ENCODE data around the gene CFAP77.

Gene CFAP77

GRCh38 chr9:132406554-132407122 lies 3.4 kb upstream of the CFAP77 start, which contains the start of gene TTF1:
TSS of gene TTF1 (minus strand) at chr9:132406840. CDS start at chr9:132402821, 4,019 bp downstream.
- peak; percentile 94 for DNase-seq (ENCODE audit: extremely low spot score)
- ChIA-PET POLR2A (no interaction called here), CTCF (no interaction called here)
- TF ChIP-seq ELF4 (IDR thresholded peaks at IDR 0.05), result peak; percentile 97
- peak; percentile 89 for TF ChIP-seq ZNF384 (IDR thresholded peaks at IDR 0.05)
- no peak for TF ChIP-seq LEF1 (IDR thresholded peaks at IDR 0.05; ENCODE audit: borderline replicate concordance)

- ChIA-PET POLR2A (no interaction called here), CTCF (no interaction called here)
- TF ChIP-seq CTBP1 (IDR thresholded peaks at IDR 0.05; ENCODE audit: borderline replicate concordance) (no peak), ARNT (IDR thresholded peaks at IDR 0.05) (no peak), TARDBP (IDR thresholded peaks at IDR 0.05) (no peak), FOXA1 (IDR thresholded peaks at IDR 0.05) (no peak), BHLHE40 (IDR thresholded peaks at IDR 0.05; ENCODE audit: borderline replicate concordance) (no peak), HDGF (IDR thresholded peaks at IDR 0.05; ENCODE audit: borderline replicate concordance) (no peak), FOXM1 (IDR thresholded peaks at IDR 0.05; ENCODE audit: borderline replicate concordance) (no peak), PKNOX1 (IDR thresholded peaks at IDR 0.05) (no peak), LEF1 (IDR thresholded peaks at IDR 0.05; ENCODE audit: borderline replicate concordance) (no peak)
- no peak for DNase-seq (ENCODE audit: extremely low spot score)
Measured at GRCh38 chr9:132407196-132407595, 2.8 kb upstream of the CFAP77 start.

GRCh38 chr9:132408521-132408920 lies 1.5 kb upstream of the CFAP77 start:
- DNase-seq (ENCODE audit: extremely low spot score), result no peak
- ChIA-PET CTCF (no interaction called here), POLR2A (no interaction called here)

GRCh38 chr9:132410642-132411041 lies 631 bp downstream of the CFAP77 start:
- no peak for DNase-seq (ENCODE audit: extremely low spot score)
- CTCF ChIA-PET, result no interaction called here
- TF ChIP-seq TARDBP (IDR thresholded peaks at IDR 0.05) (no peak), FOXA1 (IDR thresholded peaks at IDR 0.05) (no peak), CTBP1 (IDR thresholded peaks at IDR 0.05; ENCODE audit: borderline replicate concordance) (no peak), SUZ12 (IDR thresholded peaks at IDR 0.05) (no peak), L3MBTL2 (conservative IDR thresholded peaks at IDR 0.05) (no peak), BHLHE40 (IDR thresholded peaks at IDR 0.05; ENCODE audit: borderline replicate concordance) (no peak), NFRKB (IDR thresholded peaks at IDR 0.05) (no peak), SP1 (IDR thresholded peaks at IDR 0.05) (no peak), FOXM1 (IDR thresholded peaks at IDR 0.05; ENCODE audit: borderline replicate concordance) (no peak), HDGF (IDR thresholded peaks at IDR 0.05; ENCODE audit: borderline replicate concordance) (no peak), PKNOX1 (IDR thresholded peaks at IDR 0.05) (no peak)
- POLR2A ChIA-PET, result no interaction called here

More at GRCh38 chr9:132408521-132408920, 1.5 kb upstream of the CFAP77 start:
- TF ChIP-seq ZNF384 (IDR thresholded peaks at IDR 0.05) (no peak), FOXM1 (IDR thresholded peaks at IDR 0.05; ENCODE audit: borderline replicate concordance) (no peak), BHLHE40 (IDR thresholded peaks at IDR 0.05; ENCODE audit: borderline replicate concordance) (no peak), ARNT (IDR thresholded peaks at IDR 0.05) (no peak), NFRKB (IDR thresholded peaks at IDR 0.05) (no peak), FOXA1 (IDR thresholded peaks at IDR 0.05) (no peak), ELF4 (IDR thresholded peaks at IDR 0.05) (no peak)

GRCh38 chr9:132411091-132411508 lies 1.1 kb downstream of the CFAP77 start:
- peak; percentile 40 for DNase-seq (ENCODE audit: extremely low spot score)
- POLR2A ChIA-PET, result no interaction called here
- CTCF ChIA-PET, result no interaction called here
- TF ChIP-seq SUZ12 (IDR thresholded peaks at IDR 0.05) (no peak), ZNF384 (IDR thresholded peaks at IDR 0.05) (no peak), PKNOX1 (IDR thresholded peaks at IDR 0.05) (no peak), NFRKB (IDR thresholded peaks at IDR 0.05) (no peak)

- TF ChIP-seq NFRKB (IDR thresholded peaks at IDR 0.05) (no peak), LEF1 (IDR thresholded peaks at IDR 0.05; ENCODE audit: borderline replicate concordance) (no peak), SP1 (IDR thresholded peaks at IDR 0.05) (no peak), FOXK2 (IDR thresholded peaks at IDR 0.05) (no peak), FOXM1 (IDR thresholded peaks at IDR 0.05; ENCODE audit: borderline replicate concordance) (no peak), ZNF384 (IDR thresholded peaks at IDR 0.05) (no peak), CTBP1 (IDR thresholded peaks at IDR 0.05; ENCODE audit: borderline replicate concordance) (no peak), L3MBTL2 (conservative IDR thresholded peaks at IDR 0.05) (no peak), HDGF (IDR thresholded peaks at IDR 0.05; ENCODE audit: borderline replicate concordance) (no peak), BHLHE40 (IDR thresholded peaks at IDR 0.05; ENCODE audit: borderline replicate concordance) (no peak), ELF4 (IDR thresholded peaks at IDR 0.05) (no peak), ARNT (IDR thresholded peaks at IDR 0.05) (no peak), TARDBP (IDR thresholded peaks at IDR 0.05) (no peak), FOXA1 (IDR thresholded peaks at IDR 0.05) (no peak)
- peak; percentile 50 for DNase-seq (ENCODE audit: extremely low spot score)
- POLR2A ChIA-PET, result interaction anchor here (0.6 kb wide), 1 partner anchor 382 kb away, joined by 3 read pairs; no protein-coding TSS in a partner anchor
- CTCF ChIA-PET, result interaction anchor here (0.6 kb wide), 2 partner anchors 17 to 372 kb away, joined by 3 to 5 read pairs; no protein-coding TSS in a partner anchor
Measured at GRCh38 chr9:132412089-132412488, 2.1 kb downstream of the CFAP77 start.

GRCh38 chr9:132413926-132414325 lies 3.9 kb downstream of the CFAP77 start:
- ChIA-PET CTCF (interaction anchor here (0.6 to 1.2 kb wide), 2 partner anchors 111 to 132 kb away, joined by 4 read pairs; no protein-coding TSS in a partner anchor), POLR2A (no interaction called here)
- no peak for DNase-seq (ENCODE audit: extremely low spot score)
- TF ChIP-seq LEF1 (IDR thresholded peaks at IDR 0.05; ENCODE audit: borderline replicate concordance) (no peak), SUZ12 (IDR thresholded peaks at IDR 0.05) (no peak), BHLHE40 (IDR thresholded peaks at IDR 0.05; ENCODE audit: borderline replicate concordance) (no peak), FOXA1 (IDR thresholded peaks at IDR 0.05) (no peak), L3MBTL2 (conservative IDR thresholded peaks at IDR 0.05) (no peak), SP1 (IDR thresholded peaks at IDR 0.05) (no peak), PKNOX1 (IDR thresholded peaks at IDR 0.05) (no peak), ELF4 (IDR thresholded peaks at IDR 0.05) (no peak), TARDBP (IDR thresholded peaks at IDR 0.05) (no peak)

All from HEK293T (cell line).